Mucosa of descending colon (tissue), 3 donors: ENCODE results near the gene FBXO36. TPM values are rescaled to one million over a fixed set of nuclear protein-coding genes. Genes with fewer than 3 reads are reported as not detected.

ENCODE experiments used
- ATAC-seq: fragments of 200-7000 bp; cut with Tn5 transposase; one replicate; pipeline ENCODE4 v1.9.1; 2020; ENCODE audit warnings: mild to moderate bottlenecking, moderate library complexity
- DNase-seq, 3 donors: peaks; one replicate each; pipeline ENCODE4 v3.0.0-alpha.2; 2020
- H3K36me3 ChIP-seq: fragments of 200-600 bp; one replicate; pipeline ENCODE4 v1.8.0; 2021; ENCODE audit warnings: low read depth, mild to moderate bottlenecking
- H3K4me1 ChIP-seq: fragments of 200-600 bp; one replicate; pipeline ENCODE4 v1.8.0; 2021; ENCODE audit warnings: low read depth, mild to moderate bottlenecking
- H3K4me3 ChIP-seq: fragments of 200-600 bp; one replicate; pipeline ENCODE4 v1.8.0; 2021; ENCODE audit warnings: mild to moderate bottlenecking
- H3K9me3 ChIP-seq: fragments of 200-600 bp; one replicate; pipeline ENCODE4 v1.8.0; 2021; ENCODE audit warnings: mild to moderate bottlenecking
- CTCF ChIP-seq: fragments of 200-600 bp; IDR thresholded peaks from one replicate; pipeline ENCODE4 v1.8.0; 2022; ENCODE audit warnings: antibody characterized with exemption, mild to moderate bottlenecking
- intact Hi-C, 2 donors: fragments of 100-400 bp; cut with DNase I in 1 of 2; cut with micrococcal nuclease in 1 of 2; formaldehyde crosslinking; loops; one replicate each; pipeline versions ENCODE4 v1.11.0 to v1.11.1; 2022; cut with DNase I, micrococcal nuclease
- total RNA-seq, 3 donors: library from RNA; stranded (reverse); fragmentation: NEBNext Ultra II Directional in 2 of 3; extraction: Animal tissue kit (Norgen Biotek cat#: 25700) in 2 of 3; gene quantifications; one replicate each; pipeline versions ENCODE4 v1.2.1 to v1.2.4, GENCODE V29; 2021 to 2023
- donor health status: DM: no; HTN: no; CAD: no; lungs with moderate emphysema.
- donor health status: DM: no; HTN: no; CAD: no.
- donor health status: DM: no; HTN: yes; CAD: no.

Gene FBXO36
- total RNA-seq, 3 donors from 2014 or later, result 1.6 to 2.4 (median 2.1) TPM

GRCh38 chr2:230012267-230012884 lies 90.1 kb downstream of the FBXO36 start:
- ATAC-seq (no peak), DNase-seq (no peak)
- no peaks in the 10 kb centered on the region for H3K36me3 ChIP-seq
- intact Hi-C loops, result loop anchor here in 1 of 2 donors (10.0 kb wide), 1 partner anchor 142 kb away; no protein-coding TSS in a partner anchor
- H3K4me1 ChIP-seq, result no peaks in the 10 kb centered on the region
- no peak overlapping the region for H3K4me3 ChIP-seq
- no peak for TF ChIP-seq CTCF
- no peaks in the 10 kb centered on the region for H3K9me3 ChIP-seq

- Histone ChIP-seq H3K36me3 (no peaks in the 10 kb centered on the region), H3K4me3 (no peak overlapping the region), H3K4me1 (no peaks in the 10 kb centered on the region), H3K9me3 (no peaks in the 10 kb centered on the region)
- DNase-seq (no peak), ATAC-seq (no peak)
- TF ChIP-seq CTCF, result no peak
- intact Hi-C loops, result loop anchor here in 1 of 2 donors (10.0 kb wide), 1 partner anchor 138 kb away; no protein-coding TSS in a partner anchor
Measured at GRCh38 chr2:230016844-230017243, 94.5 kb downstream of the FBXO36 start.

GRCh38 chr2:230018153-230018552 lies 95.8 kb downstream of the FBXO36 start:
- H3K4me3 ChIP-seq, result no peak overlapping the region
- no peaks in the 10 kb centered on the region for H3K4me1 ChIP-seq
- H3K36me3 ChIP-seq, result no peaks in the 10 kb centered on the region
- DNase-seq (no peak), ATAC-seq (no peak)
- intact Hi-C loops, result loop anchor here in 1 of 2 donors (10.0 kb wide), 1 partner anchor 137 kb away; no protein-coding TSS in a partner anchor
- H3K9me3 ChIP-seq, result no peaks in the 10 kb centered on the region
- no peak for TF ChIP-seq CTCF

- Histone ChIP-seq H3K9me3 (no peaks in the 10 kb centered on the region), H3K4me1 (no peaks in the 10 kb centered on the region), H3K36me3 (no peaks in the 10 kb centered on the region), H3K4me3 (no peak overlapping the region)
- intact Hi-C loops, result loop anchor here (10.0 kb wide), 1 partner anchor 135 kb away; no protein-coding TSS in a partner anchor
- DNase-seq, result no peak
- no peak for TF ChIP-seq CTCF
- ATAC-seq, result no peak
Measured at GRCh38 chr2:230019742-230020141, 97.4 kb downstream of the FBXO36 start.

GRCh38 chr2:230023313-230023712 lies 101.0 kb downstream of the FBXO36 start:
- intact Hi-C loops, result loop anchor here in 1 of 2 donors (10.0 kb wide), 1 partner anchor 131 kb away; no protein-coding TSS in a partner anchor
- Histone ChIP-seq H3K4me3 (no peak overlapping the region), H3K36me3 (no peaks in the 10 kb centered on the region), H3K9me3 (no peaks in the 10 kb centered on the region), H3K4me1 (no peaks in the 10 kb centered on the region)
- no peak for DNase-seq
- no peak for TF ChIP-seq CTCF
- ATAC-seq, result no peak
